ENCODE results near the gene KLF11.
"Not testable (repeated sequence)": the region's sequence is repeated elsewhere in the genome, so short reads cannot be mapped to it uniquely, and the experiment has no call there.

Gene KLF11

DNA sequence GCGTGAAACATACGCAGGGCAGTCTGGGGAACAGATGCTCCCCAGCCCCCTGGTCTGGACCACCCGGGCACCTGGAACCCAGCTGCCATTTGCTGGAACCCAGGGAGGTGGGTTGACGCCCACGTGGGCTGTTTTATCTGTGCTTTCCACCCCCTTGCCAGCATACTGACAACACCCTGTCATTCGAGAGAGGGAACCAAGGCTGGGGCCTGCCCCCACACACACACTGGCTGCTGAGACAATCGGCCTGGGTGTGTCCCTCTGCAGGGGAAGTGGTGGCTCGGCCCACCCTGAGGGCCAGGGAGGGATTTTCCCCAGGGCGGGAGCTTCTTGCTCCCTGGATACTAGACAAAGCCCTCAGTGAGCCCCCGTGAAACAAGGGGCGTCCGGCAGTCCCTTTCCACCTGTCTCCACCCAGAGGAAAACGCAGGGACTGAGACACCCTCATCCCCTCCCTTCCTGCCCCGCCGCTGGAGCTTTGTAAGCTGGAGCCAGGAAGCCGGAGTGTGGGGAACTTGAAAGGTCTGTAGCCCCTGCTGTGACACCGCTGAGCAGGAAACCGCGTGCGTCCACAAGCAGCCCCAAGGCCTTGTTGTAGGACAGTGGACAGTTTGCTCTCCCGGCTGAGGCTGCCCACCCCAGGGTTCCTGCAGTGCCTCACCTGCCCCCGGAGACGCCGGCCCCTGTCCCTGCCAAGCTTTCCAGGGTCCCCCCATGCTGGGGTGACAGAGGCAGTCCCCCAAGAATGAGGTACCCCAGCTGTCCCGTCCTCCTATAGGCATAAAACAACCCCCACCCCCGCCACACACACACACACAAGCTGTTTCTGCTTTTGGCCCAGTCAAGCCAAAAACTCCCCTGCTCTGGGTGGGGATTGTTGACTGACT, 14.1 kb upstream of the KLF11 start:
- Histone ChIP-seq H3K4me3 (ENCODE audit: low read depth in 1 of 2, low read length in 2 of 2) (no peak overlapping the region), H3K27me3 (ENCODE audit: low read depth, low read length) (no peaks in the 10 kb centered on the region), H3K9me3 (ENCODE audit: control insufficient read depth in 1 of 2, low read length in 2 of 2) (no peaks in the 10 kb centered on the region), H3K36me3 (ENCODE audit: control insufficient read depth in 1 of 2, insufficient read depth in 2 of 2, low read length in 2 of 2) (no peaks in the 10 kb centered on the region), H3K4me1 (ENCODE audit: control insufficient read depth in 1 of 2, insufficient read depth in 2 of 2, low read length in 2 of 2) (peaks cover 0 to 8% of the 10 kb centered on the region in 2 donors), H3K27ac (ENCODE audit: low read length) (no peak overlapping the region)

DNA sequence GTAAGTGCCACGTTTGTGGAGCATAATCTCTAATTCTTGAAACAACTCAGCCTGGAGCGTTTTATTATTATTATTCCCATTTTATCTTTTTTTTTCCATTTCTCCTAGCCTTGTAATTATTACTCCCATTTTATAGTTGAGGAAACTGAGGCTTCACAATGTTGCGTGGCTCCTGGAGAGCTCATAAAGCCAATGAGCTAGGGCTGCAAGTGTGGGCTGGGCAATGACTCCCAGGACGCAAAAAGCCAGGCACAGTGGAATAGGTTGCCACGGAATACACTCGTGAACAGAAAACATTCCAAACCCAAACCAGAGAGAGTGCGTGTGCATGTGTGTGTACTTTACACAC, 13.5 kb upstream of the KLF11 start:
- Histone ChIP-seq H3K4me3 (ENCODE audit: low read depth in 1 of 2, low read length in 2 of 2) (no peak overlapping the region), H3K9me3 (ENCODE audit: control insufficient read depth in 1 of 2, low read length in 2 of 2) (no peaks in the 10 kb centered on the region), H3K36me3 (ENCODE audit: control insufficient read depth in 1 of 2, insufficient read depth in 2 of 2, low read length in 2 of 2) (no peaks in the 10 kb centered on the region), H3K4me1 (ENCODE audit: control insufficient read depth in 1 of 2, insufficient read depth in 2 of 2, low read length in 2 of 2) (peaks cover 0 to 8% of the 10 kb centered on the region in 2 donors), H3K27me3 (ENCODE audit: low read depth, low read length) (no peaks in the 10 kb centered on the region), H3K27ac (ENCODE audit: low read length) (no peak overlapping the region)

DNA sequence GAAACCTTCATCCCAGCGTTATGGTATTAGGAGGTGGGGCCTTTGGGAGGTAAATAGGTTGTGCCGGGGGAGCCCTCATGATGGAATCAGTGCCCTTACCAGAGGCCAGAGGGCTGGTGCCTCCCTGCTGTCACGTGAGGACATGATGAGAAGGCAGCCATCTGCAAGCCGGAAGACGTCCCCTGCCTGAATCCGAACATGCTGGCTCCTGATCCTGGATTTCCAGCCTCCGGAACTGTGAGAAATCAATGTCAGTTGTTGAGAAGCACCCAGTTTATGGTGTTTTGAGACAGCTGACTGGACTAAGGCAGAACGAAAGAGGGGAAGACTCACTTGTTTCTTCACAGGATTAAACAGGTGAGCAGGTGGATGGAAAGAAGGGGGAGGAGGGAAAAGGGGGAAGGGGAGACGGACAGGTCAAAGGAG, 13.0 kb upstream of the KLF11 start:
- Histone ChIP-seq H3K36me3 (ENCODE audit: control insufficient read depth in 1 of 2, insufficient read depth in 2 of 2, low read length in 2 of 2) (no peaks in the 10 kb centered on the region), H3K4me3 (ENCODE audit: low read depth in 1 of 2, low read length in 2 of 2) (no peak overlapping the region), H3K27ac (ENCODE audit: low read length) (no peak overlapping the region), H3K27me3 (ENCODE audit: low read depth, low read length) (no peaks in the 10 kb centered on the region), H3K4me1 (ENCODE audit: control insufficient read depth in 1 of 2, insufficient read depth in 2 of 2, low read length in 2 of 2) (peaks cover 0 to 8% of the 10 kb centered on the region in 2 donors), H3K9me3 (ENCODE audit: control insufficient read depth in 1 of 2, low read length in 2 of 2) (no peaks in the 10 kb centered on the region)

DNA sequence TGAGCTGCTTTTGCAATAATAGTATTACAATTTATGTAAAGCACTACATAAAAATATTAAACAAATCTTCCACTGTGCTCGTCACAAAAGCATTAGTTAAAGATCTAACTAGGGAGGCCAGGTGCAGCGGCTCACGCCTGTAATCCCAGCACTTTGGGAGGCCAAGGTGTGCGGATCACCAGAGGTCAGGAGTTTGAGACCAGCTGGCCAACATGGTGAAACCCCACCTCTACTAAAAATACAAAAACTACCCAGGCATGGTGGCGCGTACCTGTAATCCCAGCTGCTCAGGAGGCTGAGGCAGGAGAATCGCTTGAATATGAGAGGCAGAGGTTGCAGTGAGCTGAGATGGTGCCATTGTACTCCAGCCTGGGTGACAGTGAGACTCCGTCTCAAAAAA, 12.6 kb upstream of the KLF11 start:
- H3K4me1 ChIP-seq (ENCODE audit: control insufficient read depth in 1 of 2, insufficient read depth in 2 of 2, low read length in 2 of 2) = peaks cover 2 to 12% of the 10 kb centered on the region in 2 donors
- H3K27ac ChIP-seq (ENCODE audit: low read length); H3K4me3 ChIP-seq (ENCODE audit: low read depth in 1 of 2, low read length in 2 of 2): not testable (repeated sequence)

DNA sequence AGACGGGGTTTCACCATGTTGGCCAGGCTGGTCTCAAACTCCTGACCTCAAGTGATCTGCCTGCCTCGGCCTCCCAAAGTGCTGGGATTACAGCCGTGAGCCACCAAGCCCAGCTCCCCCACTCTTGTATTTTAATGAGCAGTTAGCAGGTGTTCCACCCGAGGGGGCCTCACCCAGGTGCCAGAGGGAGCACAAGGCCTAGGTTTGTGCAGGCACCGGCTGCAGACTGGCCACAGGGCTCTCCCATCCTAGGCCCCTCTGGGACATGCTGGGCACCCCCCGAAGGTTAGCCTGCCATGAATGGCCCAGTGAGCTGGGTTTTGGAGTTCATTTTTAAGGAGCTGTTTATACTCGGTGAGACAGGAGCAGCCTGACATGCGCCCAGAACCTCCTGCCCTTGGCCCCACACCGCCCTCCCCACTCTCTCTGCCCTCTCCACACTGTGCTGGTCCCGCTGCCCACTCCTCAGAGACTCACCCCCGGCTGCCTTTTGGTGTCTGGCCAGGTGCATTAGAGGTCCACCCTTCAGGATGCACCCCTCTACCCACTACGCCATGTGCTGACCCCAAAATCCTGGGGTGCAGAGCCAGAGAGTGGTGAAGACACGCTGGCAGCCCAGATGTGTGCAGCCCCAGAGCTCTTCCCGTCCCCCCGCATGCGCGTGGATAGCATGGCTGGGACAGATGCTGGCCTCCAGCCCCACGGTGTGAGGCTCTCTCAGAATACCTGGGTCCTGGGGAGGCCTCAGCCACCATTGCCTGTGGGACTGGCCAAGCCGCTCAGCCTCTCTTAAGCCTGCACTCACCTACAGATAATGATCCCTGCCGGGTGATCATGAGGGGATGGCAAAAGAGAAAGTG, 11.2 kb upstream of the KLF11 start:
- Histone ChIP-seq H3K36me3 (ENCODE audit: control insufficient read depth in 1 of 2, insufficient read depth in 2 of 2, low read length in 2 of 2) (no peaks in the 10 kb centered on the region), H3K4me3 (ENCODE audit: low read depth in 1 of 2, low read length in 2 of 2) (no peak overlapping the region), H3K27me3 (ENCODE audit: low read depth, low read length) (no peaks in the 10 kb centered on the region), H3K9me3 (ENCODE audit: control insufficient read depth in 1 of 2, low read length in 2 of 2) (no peaks in the 10 kb centered on the region), H3K4me1 (ENCODE audit: control insufficient read depth in 1 of 2, insufficient read depth in 2 of 2, low read length in 2 of 2) (peaks cover 9 to 25% of the 10 kb centered on the region in 2 donors), H3K27ac (ENCODE audit: low read length) (no peak overlapping the region)

More for the DNA sequence above, 12.6 kb upstream of the KLF11 start:
- not testable (repeated sequence) for H3K9me3 ChIP-seq (ENCODE audit: control insufficient read depth in 1 of 2, low read length in 2 of 2); H3K36me3 ChIP-seq (ENCODE audit: control insufficient read depth in 1 of 2, insufficient read depth in 2 of 2, low read length in 2 of 2); H3K27me3 ChIP-seq (ENCODE audit: low read depth, low read length)

DNA sequence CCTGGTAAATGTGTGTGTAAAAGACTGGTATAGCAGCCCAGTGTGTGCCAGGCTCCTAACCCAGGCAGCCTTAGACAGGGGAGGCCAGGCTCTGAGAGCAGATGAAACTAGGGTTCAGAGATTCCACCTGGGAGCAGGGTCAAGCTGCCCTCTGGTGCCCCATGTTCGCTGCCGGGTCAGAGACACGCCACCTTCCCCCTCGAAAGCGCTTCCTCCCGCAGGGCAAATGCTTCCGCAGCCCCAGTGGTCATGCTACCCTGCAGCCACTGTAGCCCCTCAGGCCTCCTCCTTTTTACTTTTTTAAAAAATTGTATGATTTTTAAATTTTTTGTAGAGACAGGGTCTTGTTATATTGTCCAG, 10.6 kb upstream of the KLF11 start:
- Histone ChIP-seq H3K36me3 (ENCODE audit: control insufficient read depth in 1 of 2, insufficient read depth in 2 of 2, low read length in 2 of 2) (no peaks in the 10 kb centered on the region), H3K9me3 (ENCODE audit: control insufficient read depth in 1 of 2, low read length in 2 of 2) (no peaks in the 10 kb centered on the region), H3K4me3 (ENCODE audit: low read depth in 1 of 2, low read length in 2 of 2) (no peak overlapping the region), H3K27ac (ENCODE audit: low read length) (no peak overlapping the region), H3K4me1 (ENCODE audit: control insufficient read depth in 1 of 2, insufficient read depth in 2 of 2, low read length in 2 of 2) (peaks cover 9 to 27% of the 10 kb centered on the region in 2 donors), H3K27me3 (ENCODE audit: low read depth, low read length) (no peaks in the 10 kb centered on the region)

DNA sequence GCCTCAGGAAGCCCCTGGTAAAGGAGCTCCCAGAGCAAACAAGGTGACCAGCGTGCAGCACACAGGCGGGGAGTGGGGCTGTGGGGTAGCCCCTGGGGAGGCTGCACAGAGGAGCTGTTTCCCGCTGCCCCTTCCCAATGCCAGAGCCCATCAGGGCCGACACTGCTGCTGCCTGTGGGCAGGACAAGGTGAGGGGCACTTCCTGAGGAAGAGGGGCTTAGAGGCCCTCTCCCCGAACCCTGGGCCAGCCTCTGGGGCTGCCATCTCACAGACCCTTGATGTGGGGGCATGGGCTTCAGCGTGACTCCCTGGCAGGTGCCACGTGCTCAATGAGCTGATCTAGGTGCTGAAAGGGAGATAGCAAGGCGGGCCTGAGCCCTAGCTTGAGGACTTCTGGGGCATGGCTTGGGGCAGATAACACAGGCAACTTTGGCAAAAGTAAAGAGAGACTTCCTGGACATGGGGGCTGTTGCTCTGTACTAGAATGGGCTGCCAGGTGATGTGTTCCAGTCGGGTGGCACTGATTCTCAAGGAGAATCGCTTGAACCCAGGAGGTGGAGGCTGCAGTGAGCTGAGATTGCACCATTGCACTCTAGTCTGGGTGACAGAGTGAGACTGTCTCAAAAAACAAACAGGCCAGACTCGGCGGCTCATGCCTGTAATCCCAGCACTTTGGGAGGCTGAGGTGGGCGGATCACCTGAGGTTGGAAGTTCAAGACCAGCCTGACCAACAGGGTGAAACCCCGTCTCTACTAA, 9.9 kb upstream of the KLF11 start:
- Histone ChIP-seq H3K4me3 (ENCODE audit: low read depth in 1 of 2, low read length in 2 of 2) (no peak overlapping the region), H3K4me1 (ENCODE audit: control insufficient read depth in 1 of 2, insufficient read depth in 2 of 2, low read length in 2 of 2) (peaks cover 9 to 27% of the 10 kb centered on the region in 2 donors), H3K27ac (ENCODE audit: low read length) (no peak overlapping the region), H3K9me3 (ENCODE audit: control insufficient read depth in 1 of 2, low read length in 2 of 2) (no peaks in the 10 kb centered on the region), H3K36me3 (ENCODE audit: control insufficient read depth in 1 of 2, insufficient read depth in 2 of 2, low read length in 2 of 2) (no peaks in the 10 kb centered on the region), H3K27me3 (ENCODE audit: low read depth, low read length) (no peaks in the 10 kb centered on the region)

DNA sequence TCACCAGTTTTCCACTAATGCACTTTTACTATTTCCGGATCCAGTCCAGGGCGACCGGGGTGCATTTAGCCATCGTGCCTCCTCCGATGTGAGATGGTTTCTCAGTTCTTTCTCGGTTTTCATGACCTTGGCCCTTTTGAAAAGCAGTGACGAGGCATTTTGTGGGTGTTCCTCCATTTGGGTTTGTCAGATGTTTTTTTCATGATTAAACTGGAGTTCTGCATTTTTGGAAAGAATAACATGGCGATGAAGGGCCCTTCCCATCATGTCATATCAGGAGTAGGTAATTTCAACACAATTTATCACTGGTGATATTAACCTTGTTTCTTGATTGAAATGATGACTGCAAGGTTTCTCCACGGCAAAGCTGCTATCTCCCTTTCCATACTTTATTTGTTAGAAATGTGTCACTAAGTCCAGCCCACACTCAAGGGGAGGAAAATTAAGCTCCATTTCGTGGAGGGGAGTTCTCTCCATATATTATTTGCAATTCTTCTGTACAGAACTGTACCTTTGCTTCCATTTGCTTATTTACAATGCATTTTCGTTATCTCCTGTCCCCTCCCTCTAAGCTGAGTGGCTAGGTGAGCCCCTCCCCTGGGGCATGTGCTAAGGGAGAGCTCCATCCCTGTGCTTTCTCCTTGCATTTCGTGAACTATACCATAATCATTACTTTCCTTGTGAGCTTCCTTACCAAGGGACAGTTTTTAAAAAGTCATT, 8.9 kb upstream of the KLF11 start:
- H3K27ac ChIP-seq (ENCODE audit: low read length) = no peak overlapping the region
- no peaks in the 10 kb centered on the region for H3K36me3 ChIP-seq (ENCODE audit: control insufficient read depth in 1 of 2, insufficient read depth in 2 of 2, low read length in 2 of 2)
- no peaks in the 10 kb centered on the region for H3K27me3 ChIP-seq (ENCODE audit: low read depth, low read length)
- no peak overlapping the region for H3K4me3 ChIP-seq (ENCODE audit: low read depth in 1 of 2, low read length in 2 of 2)
- peaks cover 9 to 32% of the 10 kb centered on the region in 2 donors for H3K4me1 ChIP-seq (ENCODE audit: control insufficient read depth in 1 of 2, insufficient read depth in 2 of 2, low read length in 2 of 2)
- no peaks in the 10 kb centered on the region for H3K9me3 ChIP-seq (ENCODE audit: control insufficient read depth in 1 of 2, low read length in 2 of 2)

DNA sequence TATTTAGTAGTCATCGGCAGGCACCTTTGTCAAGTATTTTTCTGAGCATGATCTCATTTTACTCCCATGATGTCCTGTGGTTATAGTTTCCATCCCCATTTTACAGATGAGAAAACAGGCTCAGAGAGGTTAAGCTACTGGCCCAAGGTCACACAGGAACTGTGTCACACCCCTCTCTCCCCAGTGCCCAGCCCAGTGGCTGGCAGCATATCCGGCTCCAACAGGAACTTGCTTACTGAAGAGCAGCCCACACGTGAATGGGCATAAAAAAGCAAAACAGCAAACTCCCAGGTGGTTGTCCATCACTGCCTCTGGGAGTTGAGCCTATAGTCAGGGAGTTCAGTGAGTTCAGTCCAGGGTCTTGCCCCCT, 8.3 kb upstream of the KLF11 start:
- Histone ChIP-seq H3K27me3 (ENCODE audit: low read depth, low read length) (no peaks in the 10 kb centered on the region), H3K4me1 (ENCODE audit: control insufficient read depth in 1 of 2, insufficient read depth in 2 of 2, low read length in 2 of 2) (peaks cover 13 to 29% of the 10 kb centered on the region in 2 donors), H3K4me3 (ENCODE audit: low read depth in 1 of 2, low read length in 2 of 2) (no peak overlapping the region), H3K27ac (ENCODE audit: low read length) (no peak overlapping the region), H3K9me3 (ENCODE audit: control insufficient read depth in 1 of 2, low read length in 2 of 2) (no peaks in the 10 kb centered on the region), H3K36me3 (ENCODE audit: control insufficient read depth in 1 of 2, insufficient read depth in 2 of 2, low read length in 2 of 2) (no peaks in the 10 kb centered on the region)

DNA sequence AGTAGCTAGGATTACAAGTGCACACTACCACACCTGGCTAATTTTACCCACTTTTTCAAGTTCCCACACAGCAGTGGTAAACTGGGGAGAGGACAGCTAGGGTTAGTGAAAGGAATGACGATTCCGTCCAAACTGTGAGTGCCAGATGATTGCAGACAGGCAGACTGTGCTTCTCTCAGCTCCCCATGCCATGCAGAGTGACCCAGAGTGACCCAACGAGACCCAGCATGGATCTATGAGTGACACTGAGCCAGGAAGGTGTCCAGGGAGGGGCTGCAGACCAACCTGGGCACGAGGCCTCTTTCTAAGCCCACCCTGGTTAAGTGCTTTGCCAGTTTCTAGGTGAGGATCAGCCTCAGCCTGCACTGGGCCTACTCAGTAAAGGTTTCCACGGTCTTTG, 7.7 kb upstream of the KLF11 start:
- peaks cover 13 to 35% of the 10 kb centered on the region in 2 donors for H3K4me1 ChIP-seq (ENCODE audit: control insufficient read depth in 1 of 2, insufficient read depth in 2 of 2, low read length in 2 of 2)
- no peak overlapping the region for H3K4me3 ChIP-seq (ENCODE audit: low read depth in 1 of 2, low read length in 2 of 2)
- no peak overlapping the region for H3K27ac ChIP-seq (ENCODE audit: low read length)

More for the DNA sequence above, 7.7 kb upstream of the KLF11 start:
- Histone ChIP-seq H3K9me3 (ENCODE audit: control insufficient read depth in 1 of 2, low read length in 2 of 2) (no peaks in the 10 kb centered on the region), H3K27me3 (ENCODE audit: low read depth, low read length) (no peaks in the 10 kb centered on the region), H3K36me3 (ENCODE audit: control insufficient read depth in 1 of 2, insufficient read depth in 2 of 2, low read length in 2 of 2) (no peaks in the 10 kb centered on the region)
